Gastroesophageal sphincter (tissue), 3 donors: Measurements from ENCODE around the gene CCDC127.

ENCODE experiments used
- CTCF ChIP-seq, 4 experiments: fragments of 200-600 bp in 2 of 4; fragments of 450-650 bp in 2 of 4; sonication (generic) in 1 of 4; IDR thresholded peaks; one replicate each; pipeline ENCODE4 v1.5.1; 2017 to 2019; ENCODE audit warnings: antibody characterized with exemption in 4 of 4, mild to moderate bottlenecking in 2 of 4, moderate library complexity in 2 of 4
- POLR2A ChIP-seq, 2 donors: fragments of 450-650 bp; IDR thresholded peaks; one replicate each; pipeline ENCODE4 v1.6.1; 2017; ENCODE audit warnings: antibody characterized with exemption in 2 of 2, mild to moderate bottlenecking in 2 of 2, moderate library complexity in 1 of 2

GRCh38 chr5:204966-205670, 12.8 kb downstream of the CCDC127 start:
- no peak for TF ChIP-seq CTCF (IDR thresholded peaks at IDR 0.05)
- no peak for TF ChIP-seq POLR2A (IDR thresholded peaks at IDR 0.05)
